Myocyte (in vitro differentiated cells): ENCODE results near the gene AQP11. TPM values are rescaled to one million over a fixed set of nuclear protein-coding genes. Genes with fewer than 3 reads are reported as not detected.

Experiments used
- DNase-seq: peaks from one replicate; pipeline ENCODE4 v3.0.0-alpha.2; 2012; ENCODE audit warnings: low read depth
- total RNA-seq: library from RNA; depleted of rRNA; stranded (reverse); fragments of >200 nt; gene quantifications from 2 replicates; pipeline ENCODE4 v1.2.3, GENCODE V29; 2014

Gene AQP11
- total RNA-seq, 1 donor from 2014 or later, result 2.9 TPM

DNA sequence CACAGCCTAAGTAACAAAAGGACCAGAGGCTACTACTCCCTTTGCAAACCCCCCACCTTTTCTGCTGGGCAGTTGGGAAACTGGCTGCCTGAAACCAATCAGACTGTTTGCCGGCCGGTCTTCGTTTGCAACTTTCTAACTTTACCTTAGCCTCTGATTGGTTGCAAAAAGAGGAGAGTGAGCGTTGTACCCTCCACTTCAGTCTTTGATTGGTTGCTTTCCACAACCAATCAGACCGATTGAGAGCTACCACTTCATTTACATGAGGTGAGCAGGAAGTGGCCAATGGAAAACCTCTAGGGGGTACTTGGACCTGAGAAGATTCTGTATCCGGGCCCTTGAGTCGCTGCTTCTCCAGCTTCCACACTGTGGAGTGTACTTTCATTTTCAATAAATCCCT lies 66.6 kb downstream of the AQP11 start:
- DNase-seq, result no peak

GRCh38 chr11:77658213-77659013 lies 68.7 kb downstream of the AQP11 start:
- peak; percentile 58 for DNase-seq

Other genes starting within 250 kb of the AQP11 start
- gene PAK1, start 115.9 kb upstream of the AQP11 start, total RNA-seq, result 38.5 and 54.3 TPM in 2 replicates
- gene CLNS1A, start 47.8 kb downstream of the AQP11 start, total RNA-seq, result 123 and 126 TPM in 2 replicates
- 23.8 and 32.2 TPM in 2 replicates for gene RSF1, start 230.8 kb downstream of the AQP11 start, total RNA-seq
- gene AAMDC, start 231.2 kb downstream of the AQP11 start, total RNA-seq, result 20.3 and 26.3 TPM in 2 replicates